H1 (cell line): ENCODE results near the gene PRKCD.

ENCODE experiments used
- POLR2A ChIP-seq, 2 experiments: IDR thresholded peaks; 1 replicate in 1 of 2; 2 replicates in 1 of 2; pipeline ENCODE4 v1.6.1; 2011; ENCODE audit warnings: low read depth in 2 of 2, low read length in 2 of 2, mild to moderate bottlenecking in 2 of 2; ENCODE audit errors: control extremely low read depth in 1 of 2
- RAD21 ChIP-seq, 2 experiments: IDR thresholded peaks in 1 of 2; conservative IDR thresholded peaks in 1 of 2; 2 replicates each; pipeline ENCODE4 v1.6.1; 2011; ENCODE audit warnings: low read depth in 2 of 2, low read length in 2 of 2, improper control_type of control experiment in 1 of 2, inconsistent platforms in 1 of 2, mild to moderate bottlenecking in 1 of 2, moderate library complexity in 1 of 2
- TF ChIP-seq, protein P1 (sequence below): IDR thresholded peaks from 2 replicates; pipeline ENCODE4 v1.6.1; 2011; ENCODE audit warnings: low read length, improper control_type of control experiment

GRCh38 chr3:53188720-53189119 is 27.7 kb downstream of the PRKCD start:
- TF ChIP-seq POLR2A (IDR thresholded peaks at IDR 0.05; ENCODE audit: control extremely low read depth in 1 of 2, low read depth in 2 of 2, low read length in 2 of 2), result no peak
- TF ChIP-seq RAD21 (IDR thresholded peaks at IDR 0.05 in 1 of 2, conservative IDR thresholded peaks at IDR 0.05 in 1 of 2; ENCODE audit: low read depth in 2 of 2, low read length in 2 of 2), result no peak
- TF ChIP-seq, protein P1, sequence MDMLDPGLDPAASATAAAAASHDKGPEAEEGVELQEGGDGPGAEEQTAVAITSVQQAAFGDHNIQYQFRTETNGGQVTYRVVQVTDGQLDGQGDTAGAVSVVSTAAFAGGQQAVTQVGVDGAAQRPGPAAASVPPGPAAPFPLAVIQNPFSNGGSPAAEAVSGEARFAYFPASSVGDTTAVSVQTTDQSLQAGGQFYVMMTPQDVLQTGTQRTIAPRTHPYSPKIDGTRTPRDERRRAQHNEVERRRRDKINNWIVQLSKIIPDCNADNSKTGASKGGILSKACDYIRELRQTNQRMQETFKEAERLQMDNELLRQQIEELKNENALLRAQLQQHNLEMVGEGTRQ, result no peak
